ENCODE data around the gene AOC2. TPM values are rescaled to one million over a fixed set of nuclear protein-coding genes. Genes with fewer than 3 reads are reported as not detected.

The AOC2 gene
- total RNA-seq, 1 donor from 2014 or later: 6.2 TPM

DNA sequence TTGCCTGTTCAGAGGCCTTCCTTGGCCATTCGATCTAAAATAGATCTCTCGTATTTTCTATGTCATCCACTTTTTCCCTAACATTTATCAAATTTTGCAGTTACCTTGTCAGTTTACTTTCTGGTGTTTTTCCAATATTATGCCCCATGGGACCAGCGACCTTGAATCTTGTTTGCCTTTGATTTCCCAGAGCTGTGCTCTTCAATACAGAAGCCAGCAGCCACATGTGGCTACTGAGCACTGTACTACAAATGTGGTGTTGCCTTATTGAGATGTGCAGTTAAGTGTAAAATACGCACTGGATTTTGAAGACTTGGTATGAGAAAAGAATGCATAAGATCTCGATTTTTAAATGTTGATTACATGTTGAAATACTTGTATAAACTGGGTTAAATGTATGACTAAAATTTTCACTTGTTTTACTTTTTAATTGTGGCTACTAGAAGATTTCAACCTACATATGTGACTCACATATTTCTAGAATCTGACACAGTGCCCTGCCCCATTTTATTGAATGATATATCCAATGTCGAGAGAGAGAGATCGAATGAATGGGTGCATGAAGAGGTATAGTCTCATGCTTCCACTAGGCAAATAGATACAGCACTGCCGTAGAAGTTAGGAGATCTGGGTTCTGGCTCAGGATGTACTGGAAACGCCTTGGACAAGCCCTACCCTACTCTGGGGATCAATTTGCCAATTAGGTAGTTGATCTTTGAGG is 12.0 kb upstream of the AOC2 start:
- H3K36me3 Mint-ChIP-seq (ENCODE audit: low read depth, unreplicated experiment): peaks cover 8% of the 10 kb centered on the region
- H3K27me3 Mint-ChIP-seq (ENCODE audit: unreplicated experiment): peaks cover 3% of the 10 kb centered on the region
- H3K4me1 Mint-ChIP-seq (ENCODE audit: unreplicated experiment): peaks cover 24% of the 10 kb centered on the region
- peak overlapping the region; percentile 91 for H3K27ac Mint-ChIP-seq (ENCODE audit: unreplicated experiment)
- DNase-seq (ENCODE audit: low spot score): no peak
- H3K9me3 Mint-ChIP-seq (ENCODE audit: unreplicated experiment): no peaks in the 10 kb centered on the region
- peak overlapping the region; percentile 93 for H3K4me3 Mint-ChIP-seq (ENCODE audit: unreplicated experiment)
- TF ChIP-seq, protein P1, sequence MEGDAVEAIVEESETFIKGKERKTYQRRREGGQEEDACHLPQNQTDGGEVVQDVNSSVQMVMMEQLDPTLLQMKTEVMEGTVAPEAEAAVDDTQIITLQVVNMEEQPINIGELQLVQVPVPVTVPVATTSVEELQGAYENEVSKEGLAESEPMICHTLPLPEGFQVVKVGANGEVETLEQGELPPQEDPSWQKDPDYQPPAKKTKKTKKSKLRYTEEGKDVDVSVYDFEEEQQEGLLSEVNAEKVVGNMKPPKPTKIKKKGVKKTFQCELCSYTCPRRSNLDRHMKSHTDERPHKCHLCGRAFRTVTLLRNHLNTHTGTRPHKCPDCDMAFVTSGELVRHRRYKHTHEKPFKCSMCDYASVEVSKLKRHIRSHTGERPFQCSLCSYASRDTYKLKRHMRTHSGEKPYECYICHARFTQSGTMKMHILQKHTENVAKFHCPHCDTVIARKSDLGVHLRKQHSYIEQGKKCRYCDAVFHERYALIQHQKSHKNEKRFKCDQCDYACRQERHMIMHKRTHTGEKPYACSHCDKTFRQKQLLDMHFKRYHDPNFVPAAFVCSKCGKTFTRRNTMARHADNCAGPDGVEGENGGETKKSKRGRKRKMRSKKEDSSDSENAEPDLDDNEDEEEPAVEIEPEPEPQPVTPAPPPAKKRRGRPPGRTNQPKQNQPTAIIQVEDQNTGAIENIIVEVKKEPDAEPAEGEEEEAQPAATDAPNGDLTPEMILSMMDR (IDR thresholded peaks at IDR 0.05; ENCODE audit: unreplicated experiment): no peak

DNA sequence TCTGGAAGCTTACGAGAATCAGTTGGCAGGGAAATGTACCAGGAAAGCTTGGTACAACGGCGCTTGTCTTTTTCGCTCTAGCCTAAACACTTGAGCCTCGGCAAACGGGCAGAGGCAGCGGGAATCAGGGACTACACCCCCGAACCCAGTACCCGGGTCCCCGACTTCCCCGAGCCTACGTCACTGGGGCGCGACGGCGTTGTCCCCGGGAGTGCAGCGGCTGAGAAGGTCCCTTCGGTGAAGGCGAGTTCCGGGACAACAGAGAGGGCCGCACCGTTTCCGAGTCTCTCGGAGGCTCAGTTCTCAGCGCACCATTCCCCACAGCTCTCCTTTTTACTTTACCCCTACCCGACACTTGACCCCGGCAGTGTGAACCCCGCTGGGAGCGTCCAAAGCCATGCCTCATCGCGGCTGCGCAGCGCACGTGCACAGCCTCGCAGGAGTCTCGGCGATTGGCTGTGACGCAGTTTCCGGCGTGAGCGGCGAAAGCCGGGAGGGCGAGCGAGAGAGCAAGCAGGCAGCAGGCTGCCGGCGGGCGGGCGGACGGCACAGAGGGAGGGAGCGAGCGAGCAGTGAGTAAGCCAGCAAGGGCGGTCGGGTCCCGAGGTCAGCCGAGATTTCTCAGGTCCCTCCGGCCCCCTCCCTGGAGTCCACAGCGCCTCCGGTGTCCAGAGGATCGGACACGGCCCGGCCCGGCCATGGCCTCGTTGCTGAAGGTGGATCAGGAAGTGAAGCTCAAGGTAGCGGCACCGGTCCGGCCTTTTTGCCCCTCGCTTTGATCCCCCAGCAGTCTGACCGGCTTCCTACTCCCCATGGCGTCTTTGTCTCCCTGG is 11.2 kb upstream of the AOC2 start, which contains the start of gene PSME3:
Gene PSME3 (plus strand): TSS at position 464 of the 833 bp plus-strand sequence. CDS start 235 bp downstream, at position 699.
- peak within 1 kb of the TSS; percentile 91 for H3K27ac Mint-ChIP-seq (ENCODE audit: unreplicated experiment)
- TF ChIP-seq, protein P1 (IDR thresholded peaks at IDR 0.05; ENCODE audit: unreplicated experiment): no peak
- DNase-seq (ENCODE audit: low spot score): peak; percentile 87
- peak within 1 kb of the TSS; percentile 93 for H3K4me3 Mint-ChIP-seq (ENCODE audit: unreplicated experiment)
- H3K36me3 Mint-ChIP-seq (ENCODE audit: low read depth, unreplicated experiment): peaks cover 14% of the 10 kb centered on the region
- H3K27me3 Mint-ChIP-seq (ENCODE audit: unreplicated experiment): peaks cover 3% of the 10 kb centered on the region
- peaks cover 24% of the 10 kb centered on the region for H3K4me1 Mint-ChIP-seq (ENCODE audit: unreplicated experiment)
- H3K9me3 Mint-ChIP-seq (ENCODE audit: unreplicated experiment): no peaks in the 10 kb centered on the region

DNA sequence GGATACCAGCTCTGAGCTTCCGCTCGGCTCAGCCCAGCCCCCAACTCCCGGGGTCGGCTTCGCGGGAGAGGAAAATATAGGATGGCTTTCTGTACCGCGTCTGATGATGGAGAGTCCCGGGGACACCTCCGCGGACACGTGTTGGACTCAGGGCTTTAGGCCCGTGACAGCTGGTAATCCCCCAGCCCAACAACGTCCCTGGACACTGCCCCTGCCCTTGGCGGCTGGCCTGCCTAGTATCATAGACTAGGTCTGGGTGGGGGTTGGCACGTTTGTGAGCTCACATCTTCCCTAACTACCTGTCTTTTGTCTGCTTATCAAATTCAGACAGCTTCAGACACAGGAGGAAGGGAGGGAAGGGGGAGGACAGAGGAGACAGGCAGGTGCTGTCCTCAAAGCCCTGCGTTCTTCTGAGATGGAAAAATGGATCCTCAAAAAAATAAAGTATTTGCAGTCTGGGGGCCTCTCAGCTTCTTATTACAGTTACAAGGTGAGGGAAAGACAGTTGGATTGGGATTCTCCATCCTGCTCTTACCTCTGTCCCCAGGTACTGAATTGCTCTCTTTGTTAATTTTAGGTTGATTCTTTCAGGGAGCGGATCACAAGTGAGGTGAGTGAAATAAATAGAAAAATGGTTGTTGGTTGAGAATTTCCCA is 10.5 kb upstream of the AOC2 start:
- H3K27ac Mint-ChIP-seq (ENCODE audit: unreplicated experiment): peak overlapping the region; percentile 62
- H3K36me3 Mint-ChIP-seq (ENCODE audit: low read depth, unreplicated experiment): peaks cover 18% of the 10 kb centered on the region
- TF ChIP-seq, protein P1 (IDR thresholded peaks at IDR 0.05; ENCODE audit: unreplicated experiment): no peak
- H3K4me3 Mint-ChIP-seq (ENCODE audit: unreplicated experiment): peak overlapping the region; percentile 93
- H3K27me3 Mint-ChIP-seq (ENCODE audit: unreplicated experiment): peaks cover 3% of the 10 kb centered on the region
- no peaks in the 10 kb centered on the region for H3K9me3 Mint-ChIP-seq (ENCODE audit: unreplicated experiment)
- DNase-seq (ENCODE audit: low spot score): no peak
- H3K4me1 Mint-ChIP-seq (ENCODE audit: unreplicated experiment): peaks cover 24% of the 10 kb centered on the region

DNA sequence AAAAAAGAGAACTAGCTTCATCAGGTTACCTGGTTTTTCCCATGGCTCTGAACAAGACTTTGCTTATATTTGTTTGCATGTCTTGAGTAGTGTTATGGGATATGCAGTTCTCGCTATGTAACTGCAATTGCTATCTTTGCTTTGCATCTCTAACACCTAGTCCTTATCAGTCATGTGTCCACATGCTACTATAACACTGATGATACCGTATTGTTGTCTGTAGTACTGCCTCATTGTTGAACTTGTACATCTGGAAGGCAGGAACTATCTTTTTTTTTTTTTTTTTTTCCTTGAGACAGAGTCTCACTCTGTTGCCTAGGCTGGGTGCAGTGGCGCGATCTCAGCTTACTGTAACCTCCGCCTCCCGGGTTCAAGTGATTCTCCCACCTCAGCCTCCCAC is 8.6 kb upstream of the AOC2 start:
- peaks cover 25% of the 10 kb centered on the region for H3K36me3 Mint-ChIP-seq (ENCODE audit: low read depth, unreplicated experiment)
- H3K4me3 Mint-ChIP-seq (ENCODE audit: unreplicated experiment): no peak overlapping the region
- H3K27me3 Mint-ChIP-seq (ENCODE audit: unreplicated experiment): peaks cover 3% of the 10 kb centered on the region
- no peak overlapping the region for H3K27ac Mint-ChIP-seq (ENCODE audit: unreplicated experiment)
- no peaks in the 10 kb centered on the region for H3K9me3 Mint-ChIP-seq (ENCODE audit: unreplicated experiment)
- no peak for DNase-seq (ENCODE audit: low spot score)
- H3K4me1 Mint-ChIP-seq (ENCODE audit: unreplicated experiment): peaks cover 18% of the 10 kb centered on the region
- TF ChIP-seq, protein P1 (IDR thresholded peaks at IDR 0.05; ENCODE audit: unreplicated experiment): no peak
